Measurements from ENCODE around the gene NEGR1.
"Not testable (repeated sequence)": the region's sequence is repeated elsewhere in the genome, so short reads cannot be mapped to it uniquely, and the experiment has no call there.

Gene NEGR1

GRCh38 chr1:72282271-72283021 is at the start of gene NEGR1:
Gene NEGR1, minus strand, starts transcription at chr1:72282539.
- peak; percentile 91 for DNase-seq (ENCODE audit: low read depth, low spot score)

- no peak for DNase-seq (ENCODE audit: low read depth, low spot score)
Measured at GRCh38 chr1:72326494-72326893, 44.2 kb upstream of the NEGR1 start.

- no peak for DNase-seq (ENCODE audit: low read depth, low spot score)
Measured at GRCh38 chr1:72324451-72324850, 42.1 kb upstream of the NEGR1 start.

- DNase-seq (ENCODE audit: low read depth, low spot score) = no peak
Measured at GRCh38 chr1:72322910-72323309, 40.6 kb upstream of the NEGR1 start.

GRCh38 chr1:72296501-72296900 is 14.2 kb upstream of the NEGR1 start:
- no peak for DNase-seq (ENCODE audit: low read depth, low spot score)

GRCh38 chr1:72288886-72289285 is 6.5 kb upstream of the NEGR1 start:
- no peak for DNase-seq (ENCODE audit: low read depth, low spot score)

- no peak for DNase-seq (ENCODE audit: low read depth, low spot score)
Measured at GRCh38 chr1:72286401-72286800, 4.1 kb upstream of the NEGR1 start.

GRCh38 chr1:72285074-72285425 is 2.7 kb upstream of the NEGR1 start:
- DNase-seq (ENCODE audit: low read depth, low spot score) = no peak

GRCh38 chr1:72284348-72285073 is 2.2 kb upstream of the NEGR1 start:
- DNase-seq (ENCODE audit: low read depth, low spot score) = peak; percentile 64

GRCh38 chr1:72284084-72284347 is 1.7 kb upstream of the NEGR1 start:
- DNase-seq (ENCODE audit: low read depth, low spot score) = no peak

- DNase-seq (ENCODE audit: low read depth, low spot score) = peak; percentile 52
Measured at GRCh38 chr1:72283307-72284083, 1.2 kb upstream of the NEGR1 start.

- no peak for DNase-seq (ENCODE audit: low read depth, low spot score)
Measured at GRCh38 chr1:72283022-72283306, 625 bp upstream of the NEGR1 start.

GRCh38 chr1:72281637-72282270 is 585 bp downstream of the NEGR1 start:
- DNase-seq (ENCODE audit: low read depth, low spot score) = no peak

GRCh38 chr1:72281144-72281543 is 1.2 kb downstream of the NEGR1 start:
- DNase-seq (ENCODE audit: low read depth, low spot score) = no peak

GRCh38 chr1:72280711-72281110 is 1.6 kb downstream of the NEGR1 start:
- no peak for DNase-seq (ENCODE audit: low read depth, low spot score)

GRCh38 chr1:72280131-72280530 is 2.2 kb downstream of the NEGR1 start:
- DNase-seq (ENCODE audit: low read depth, low spot score) = no peak

GRCh38 chr1:72278461-72278860 is 3.9 kb downstream of the NEGR1 start:
- no peak for DNase-seq (ENCODE audit: low read depth, low spot score)

- DNase-seq (ENCODE audit: low read depth, low spot score) = no peak
Measured at GRCh38 chr1:72271555-72272085, 10.7 kb downstream of the NEGR1 start.

- no peak for DNase-seq (ENCODE audit: low read depth, low spot score)
Measured at GRCh38 chr1:72262735-72263134, 19.6 kb downstream of the NEGR1 start.

- no peak for DNase-seq (ENCODE audit: low read depth, low spot score)
Measured at GRCh38 chr1:72253132-72253531, 29.2 kb downstream of the NEGR1 start.

GRCh38 chr1:72241397-72241796 is 40.9 kb downstream of the NEGR1 start:
- no peak for DNase-seq (ENCODE audit: low read depth, low spot score)

GRCh38 chr1:72235931-72236330 is 46.4 kb downstream of the NEGR1 start:
- not testable (repeated sequence) for DNase-seq (ENCODE audit: low read depth, low spot score)

All from ELF-1 (cell line).